HepG2 (cell line): ENCODE data around the gene RFTN1. TPM values are rescaled to one million over a fixed set of nuclear protein-coding genes. Genes with fewer than 3 reads are reported as not detected.

ENCODE experiments used
- ATAC-seq: fragments of 200-7000 bp; cut with Tn5 transposase; 3 replicates; pipeline ENCODE4 v1.9.1; 2020; ENCODE audit warnings: mild to moderate bottlenecking, moderate library complexity
- BruUV-seq: library from RNA; stranded (reverse); fragments of 400-500 nt; replicated peaks from 2 replicates; lab custom pipeline; 2021; lab: Mats Ljungman, UMichigan
- CTCF ChIA-PET: fragments of 300-600 bp; formaldehyde crosslinking; extraction: SDS; loops from one replicate; lab custom pipeline; 2021; ENCODE audit warnings: low total read pairs, inconsistent platforms, low intra/inter-chr PET ratio; lab: Yijun Ruan, JAX
- POLR2A ChIA-PET: fragments of 350-600 bp; sonication (Branson Sonifier 250); formaldehyde crosslinking; loops from one replicate; lab custom pipeline; 2020; ENCODE audit warnings: antibody characterized with exemption, inconsistent platforms; lab: Yijun Ruan, JAX
- DNase-seq: peaks from one replicate; pipeline ENCODE4 v3.0.0-alpha.2; 2015; ENCODE audit warnings: low spot score
- FAIRE-seq: peaks from 3 replicates; lab custom pipeline; 2011; peaks lifted over from hg19 to GRCh38; lab: Jason Lieb, UNC
- H2AFZ ChIP-seq: one replicate; pipeline ENCODE4 v1.6.1; 2011; ENCODE audit warnings: low read length, inconsistent platforms
- H3K27ac ChIP-seq: fragments of 300-600 bp; 3 replicates; pipeline ENCODE4 v1.8.0; 2011; ENCODE audit warnings: mixed run types, mild to moderate bottlenecking, mixed read lengths, low read length, inconsistent platforms; ENCODE audit not compliant: insufficient read depth; ENCODE audit errors: extremely low read length
- H3K27me3 ChIP-seq, 2 experiments: fragments of 200-600 bp in 1 of 2; 2 replicates in 1 of 2; 3 replicates in 1 of 2; pipeline versions ENCODE4 v1.6.0 to v1.8.0; 2011; ENCODE audit warnings: low read length in 2 of 2, mild to moderate bottlenecking in 2 of 2, moderate library complexity in 2 of 2, inconsistent platforms in 1 of 2; ENCODE audit not compliant: insufficient read depth in 2 of 2, control insufficient read depth in 1 of 2
- H3K36me3 ChIP-seq, 2 experiments: fragments of 200-600 bp in 1 of 2; replicated peaks in 1 of 2; 2 replicates in 1 of 2; 3 replicates in 1 of 2; pipeline versions ENCODE4 v1.5.1 to v1.8.0; 2011; ENCODE audit warnings: low read length in 2 of 2, inconsistent platforms in 1 of 2; ENCODE audit not compliant: insufficient read depth in 2 of 2, control insufficient read depth in 1 of 2
- H3K4me1 ChIP-seq: 2 replicates; pipeline ENCODE4 v1.5.1; 2012; ENCODE audit warnings: low read length, inconsistent platforms; ENCODE audit not compliant: insufficient read depth
- H3K4me2 ChIP-seq: 2 replicates; pipeline ENCODE4 v1.6.0; 2011; ENCODE audit warnings: low read depth, low read length, inconsistent platforms
- H3K4me3 ChIP-seq, 3 experiments: fragments of 200-600 bp in 1 of 3; sonication (generic), shearing (Covaris generic) in 1 of 3; replicated peaks in 1 of 3; 2 replicates each; pipeline ENCODE4 v1.5.1; 2011 to 2016; ENCODE audit warnings: low read length in 3 of 3, inconsistent platforms in 2 of 3, low read depth in 2 of 3, mild to moderate bottlenecking in 2 of 3, control low read depth in 1 of 3, mixed read lengths in 1 of 3; ENCODE audit not compliant: insufficient read depth in 1 of 3
- H3K79me2 ChIP-seq: one replicate; pipeline ENCODE4 v1.6.1; 2011; ENCODE audit warnings: low read length, inconsistent platforms; ENCODE audit not compliant: insufficient read depth
- H3K9ac ChIP-seq: 2 replicates; pipeline ENCODE4 v1.6.0; 2011; ENCODE audit warnings: mild to moderate bottlenecking, low read depth, low read length, inconsistent platforms; ENCODE audit not compliant: insufficient read depth
- H3K9me3 ChIP-seq: 2 replicates; pipeline ENCODE4 v1.5.1; 2012; ENCODE audit warnings: mild to moderate bottlenecking, low read length
- H4K20me1 ChIP-seq: 2 replicates; pipeline ENCODE4 v1.6.0; 2011; ENCODE audit warnings: inconsistent platforms, mild to moderate bottlenecking, low read length, moderate library complexity; ENCODE audit not compliant: insufficient read depth
- ATF1 ChIP-seq: IDR thresholded peaks from 2 replicates; pipeline ENCODE4 v1.6.1; 2016; ENCODE audit warnings: mild to moderate bottlenecking, control low read depth
- FOSL2 ChIP-seq: sonication (generic); formaldehyde crosslinking; IDR thresholded peaks from 2 replicates; pipeline ENCODE4 v1.4.0; 2020; ENCODE audit warnings: missing genetic modification reagents
- HOXA5 ChIP-seq: sonication (generic); formaldehyde crosslinking; IDR thresholded peaks from 2 replicates; pipeline ENCODE4 v1.4.0; 2020; ENCODE audit warnings: missing genetic modification reagents
- KLF12 ChIP-seq: sonication (generic); formaldehyde crosslinking; IDR thresholded peaks from 2 replicates; pipeline ENCODE4 v1.4.0; 2020; ENCODE audit warnings: missing genetic modification reagents, borderline replicate concordance
- MYC ChIP-seq: sonication (generic); formaldehyde crosslinking; IDR thresholded peaks from 2 replicates; pipeline ENCODE4 v1.9.0; 2021; ENCODE audit warnings: missing genetic modification reagents, borderline replicate concordance
- PCBP2 ChIP-seq: fragments of 200-400 bp; formaldehyde crosslinking; optimal IDR thresholded peaks from 2 replicates; pipeline ENCODE3; 2018; ENCODE audit warnings: low read length, low read depth; ENCODE audit not compliant: poor library complexity, severe bottlenecking
- TCF7 ChIP-seq: sonication (generic); IDR thresholded peaks from 2 replicates; pipeline ENCODE4 v1.6.1; 2016; ENCODE audit warnings: antibody characterized with exemption, low read depth
- ZFP62 ChIP-seq: sonication (generic); formaldehyde crosslinking; IDR thresholded peaks from 2 replicates; pipeline ENCODE4 v1.4.0; 2020; ENCODE audit warnings: missing genetic modification reagents
- ZNF350 ChIP-seq: sonication (generic); formaldehyde crosslinking; IDR thresholded peaks from 2 replicates; pipeline ENCODE4 v1.4.0; 2020; ENCODE audit warnings: mild to moderate bottlenecking, low read depth, missing genetic modification reagents, borderline replicate concordance
- ZNF572 ChIP-seq: sonication (generic); formaldehyde crosslinking; IDR thresholded peaks from 2 replicates; pipeline ENCODE4 v1.5.1; 2020; ENCODE audit warnings: mild to moderate bottlenecking, missing genetic modification reagents
- ZNF589 ChIP-seq: sonication (generic); formaldehyde crosslinking; conservative IDR thresholded peaks from 2 replicates; pipeline ENCODE4 v1.8.0; 2022; ENCODE audit warnings: mild to moderate bottlenecking, moderate library complexity, missing genetic modification reagents
- ZNF772 ChIP-seq: sonication (generic); formaldehyde crosslinking; IDR thresholded peaks from 2 replicates; pipeline ENCODE4 v1.5.0; 2020; ENCODE audit warnings: mild to moderate bottlenecking, missing genetic modification reagents
- ZZZ3 ChIP-seq: sonication (generic); formaldehyde crosslinking; IDR thresholded peaks from 2 replicates; pipeline ENCODE4 v1.4.0; 2020; ENCODE audit warnings: missing genetic modification reagents, mild to moderate bottlenecking, borderline replicate concordance
- WGBS: methylation state at CpG from one replicate; pipeline ENCODE4 v1.1.6; 2017; ENCODE audit warnings: low lambda C conversion rate; 5-methylcytosine and 5-hydroxymethylcytosine counted together
- in situ Hi-C: cut with HindIII; loops from 2 replicates; pipeline ENCODE4 v1.10.0; 2017; ENCODE audit warnings: low pct_unique_long_range_greater_than_20kb; ENCODE audit not compliant: extremely low pct_ligation_motif_present
- intact Hi-C: fragments of 100-400 bp; cut with micrococcal nuclease; formaldehyde crosslinking; loops from one replicate; pipeline ENCODE4 v1.10.0; 2022; ENCODE audit not compliant: unreplicated experiment
- polyA plus RNA-seq, 8 experiments: library from polyadenylated mRNA; depleted of rRNA in 3 of 8; stranded (reverse) in 7 of 8; unstranded in 1 of 8; fragments of >200 nt; fragmentation: Illumina TruSeq in 4 of 8; extraction: Trizol in 4 of 8; gene quantifications; 2 replicates each; pipeline versions ENCODE4 v1.2.1 to v1.2.3, GENCODE V29; 2011 to 2016; ENCODE audit warnings: low read depth in 4 of 8, missing spikeins in 1 of 8, mixed read lengths in 1 of 8; ENCODE audit not compliant: insufficient read depth in 1 of 8
- total RNA-seq, 5 experiments: library from RNA; depleted of rRNA; stranded (reverse); fragments of >200 nt; fragmentation: Illumina TruSeq; extraction: Trizol; gene quantifications; 2 replicates each; pipeline ENCODE4 v1.2.3, GENCODE V29; 2016; ENCODE audit warnings: low read depth in 1 of 5
- TF ChIP-seq, protein P1 (sequence below): sonication (generic); formaldehyde crosslinking; IDR thresholded peaks from 2 replicates; pipeline ENCODE4 v1.9.0; 2021; ENCODE audit warnings: missing genetic modification reagents, borderline replicate concordance
- TF ChIP-seq, protein P2 (sequence below): sonication (generic); formaldehyde crosslinking; IDR thresholded peaks from 2 replicates; pipeline ENCODE4 v1.4.0; 2020; ENCODE audit warnings: missing genetic modification reagents, mild to moderate bottlenecking, borderline replicate concordance

Gene RFTN1
- total and polyA plus RNA-seq, 2 of the 13 experiments (the other 11 are each of a cell fraction or from before 2014, with no cell fraction given), result not detected

DNA sequence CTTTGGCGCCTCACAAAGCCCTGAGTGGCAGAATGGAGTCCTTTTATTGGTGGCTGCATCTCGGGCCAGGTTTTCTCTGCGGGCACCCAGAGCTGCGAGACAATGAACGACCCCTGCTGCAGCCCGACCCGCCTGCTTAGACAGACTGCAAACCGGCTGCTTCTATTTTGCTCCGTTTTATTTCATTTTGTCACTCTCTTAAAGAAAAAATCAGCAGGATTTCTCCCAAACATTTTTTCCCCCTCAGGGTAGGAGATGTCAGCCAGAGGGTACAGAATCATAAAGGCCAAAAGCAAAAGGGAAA, 183.7 kb downstream of the RFTN1 start:
- Histone ChIP-seq H3K9me3 (peaks cover 10% of the 10 kb centered on the region), H3K4me1 (peaks cover 66% of the 10 kb centered on the region), H3K36me3 (peaks cover 0 to 2% of the 10 kb centered on the region in 2 experiments; a peak in 2 of 5 replicates), H4K20me1 (no peaks in the 10 kb centered on the region), H2AFZ (no peak overlapping the region), H3K79me2 (no peaks in the 10 kb centered on the region), H3K4me2 (no peak overlapping the region), H3K27ac (peak overlapping the region; percentile 85), H3K4me3 (no peak overlapping the region), H3K27me3 (no peaks in the 10 kb centered on the region), H3K9ac (no peak overlapping the region)
- BruUV-seq, result no TSS peak
- WGBS, result 98% methylated on average over 8 of the region's 9 CpGs
- intact Hi-C loops (no loop called here), in situ Hi-C loops (no loop called here)
- ChIA-PET POLR2A (no interaction called here), CTCF (no interaction called here)
- TF ChIP-seq KLF12 (CRISPR knock-in tag) (no peak), ZNF350 (no peak), PCBP2 (no peak), MYC (CRISPR knock-in tag) (no peak), ZNF589 (CRISPR knock-in tag) (no peak), ZFP62 (CRISPR knock-in tag) (no peak), ZNF772 (CRISPR knock-in tag) (no peak), ATF1 (CRISPR knock-in tag) (no peak), ZZZ3 (CRISPR knock-in tag) (no peak), HOXA5 (no peak), ZNF572 (CRISPR knock-in tag) (no peak), FOSL2 (CRISPR knock-in tag) (no peak), TCF7 (no peak)
- TF ChIP-seq, protein P1, sequence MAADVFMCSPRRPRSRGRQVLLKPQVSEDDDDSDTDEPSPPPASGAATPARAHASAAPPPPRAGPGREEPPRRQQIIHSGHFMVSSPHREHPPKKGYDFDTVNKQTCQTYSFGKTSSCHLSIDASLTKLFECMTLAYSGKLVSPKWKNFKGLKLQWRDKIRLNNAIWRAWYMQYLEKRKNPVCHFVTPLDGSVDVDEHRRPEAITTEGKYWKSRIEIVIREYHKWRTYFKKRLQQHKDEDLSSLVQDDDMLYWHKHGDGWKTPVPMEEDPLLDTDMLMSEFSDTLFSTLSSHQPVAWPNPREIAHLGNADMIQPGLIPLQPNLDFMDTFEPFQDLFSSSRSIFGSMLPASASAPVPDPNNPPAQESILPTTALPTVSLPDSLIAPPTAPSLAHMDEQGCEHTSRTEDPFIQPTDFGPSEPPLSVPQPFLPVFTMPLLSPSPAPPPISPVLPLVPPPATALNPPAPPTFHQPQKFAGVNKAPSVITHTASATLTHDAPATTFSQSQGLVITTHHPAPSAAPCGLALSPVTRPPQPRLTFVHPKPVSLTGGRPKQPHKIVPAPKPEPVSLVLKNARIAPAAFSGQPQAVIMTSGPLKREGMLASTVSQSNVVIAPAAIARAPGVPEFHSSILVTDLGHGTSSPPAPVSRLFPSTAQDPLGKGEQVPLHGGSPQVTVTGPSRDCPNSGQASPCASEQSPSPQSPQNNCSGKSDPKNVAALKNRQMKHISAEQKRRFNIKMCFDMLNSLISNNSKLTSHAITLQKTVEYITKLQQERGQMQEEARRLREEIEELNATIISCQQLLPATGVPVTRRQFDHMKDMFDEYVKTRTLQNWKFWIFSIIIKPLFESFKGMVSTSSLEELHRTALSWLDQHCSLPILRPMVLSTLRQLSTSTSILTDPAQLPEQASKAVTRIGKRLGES (CRISPR knock-in tag), result no peak
- TF ChIP-seq, protein P2, sequence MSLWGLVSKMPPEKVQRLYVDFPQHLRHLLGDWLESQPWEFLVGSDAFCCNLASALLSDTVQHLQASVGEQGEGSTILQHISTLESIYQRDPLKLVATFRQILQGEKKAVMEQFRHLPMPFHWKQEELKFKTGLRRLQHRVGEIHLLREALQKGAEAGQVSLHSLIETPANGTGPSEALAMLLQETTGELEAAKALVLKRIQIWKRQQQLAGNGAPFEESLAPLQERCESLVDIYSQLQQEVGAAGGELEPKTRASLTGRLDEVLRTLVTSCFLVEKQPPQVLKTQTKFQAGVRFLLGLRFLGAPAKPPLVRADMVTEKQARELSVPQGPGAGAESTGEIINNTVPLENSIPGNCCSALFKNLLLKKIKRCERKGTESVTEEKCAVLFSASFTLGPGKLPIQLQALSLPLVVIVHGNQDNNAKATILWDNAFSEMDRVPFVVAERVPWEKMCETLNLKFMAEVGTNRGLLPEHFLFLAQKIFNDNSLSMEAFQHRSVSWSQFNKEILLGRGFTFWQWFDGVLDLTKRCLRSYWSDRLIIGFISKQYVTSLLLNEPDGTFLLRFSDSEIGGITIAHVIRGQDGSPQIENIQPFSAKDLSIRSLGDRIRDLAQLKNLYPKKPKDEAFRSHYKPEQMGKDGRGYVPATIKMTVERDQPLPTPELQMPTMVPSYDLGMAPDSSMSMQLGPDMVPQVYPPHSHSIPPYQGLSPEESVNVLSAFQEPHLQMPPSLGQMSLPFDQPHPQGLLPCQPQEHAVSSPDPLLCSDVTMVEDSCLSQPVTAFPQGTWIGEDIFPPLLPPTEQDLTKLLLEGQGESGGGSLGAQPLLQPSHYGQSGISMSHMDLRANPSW (CRISPR knock-in tag), result no peak
- DNase-seq (no peak), ATAC-seq (no peak), FAIRE-seq (no peak)
